AG04450 (cell line): ENCODE results near the gene RPS6KL1. TPM values are rescaled to one million over a fixed set of nuclear protein-coding genes. Genes with fewer than 3 reads are reported as not detected.

Experiments used
- CTCF ChIA-PET: fragments of 300-600, 350-600 bp; formaldehyde crosslinking; extraction: SDS; loops from one replicate; lab custom pipeline; 2022; ENCODE audit warnings: antibody characterized with exemption, inconsistent platforms; lab: Charles Lee
- POLR2A ChIA-PET: fragments of 350-600 bp; formaldehyde crosslinking; extraction: SDS; loops from one replicate; lab custom pipeline; 2021; ENCODE audit warnings: antibody characterized with exemption, inconsistent platforms; lab: Yijun Ruan, JAX
- DNase-seq: peaks from one replicate; pipeline ENCODE4 v3.0.0-alpha.2; 2011; ENCODE audit warnings: low read depth, low spot score
- H3K27ac ChIP-seq: one replicate; pipeline ENCODE4 v1.5.1; 2012; ENCODE audit warnings: low read depth, low read length, control low read depth
- H3K27me3 ChIP-seq: one replicate; pipeline ENCODE4 v1.6.0; 2012; ENCODE audit warnings: low read length; ENCODE audit not compliant: control insufficient read depth, insufficient read depth
- H3K4me3 ChIP-seq: 2 replicates; pipeline ENCODE4 v1.5.1; 2011; ENCODE audit warnings: mild to moderate bottlenecking, low read depth, low read length, control low read depth
- H3K9me3 ChIP-seq: 2 replicates; pipeline ENCODE4 v1.5.1; 2012; ENCODE audit warnings: low read length; ENCODE audit not compliant: control insufficient read depth, insufficient read depth
- polyA plus RNA-seq: library from polyadenylated mRNA; depleted of rRNA; stranded (reverse); fragments of >200 nt; gene quantifications from 2 replicates; pipeline ENCODE4 v1.2.3, GENCODE V29; 2011
- TF ChIP-seq, protein P1 (sequence below): IDR thresholded peaks from 2 replicates; pipeline ENCODE4 v1.5.1; 2011; ENCODE audit warnings: low read depth, low read length, control low read depth, inconsistent platforms

RPS6KL1 gene
- polyA plus RNA-seq, 1 experiment: 0.64 TPM

- Histone ChIP-seq H3K9me3 (no peaks in the 10 kb centered on the region), H3K4me3 (no peak overlapping the region), H3K27ac (no peak overlapping the region), H3K27me3 (peaks cover 2% of the 10 kb centered on the region)
- no peak for DNase-seq
- POLR2A ChIA-PET: no interaction called here
- TF ChIP-seq, protein P1, sequence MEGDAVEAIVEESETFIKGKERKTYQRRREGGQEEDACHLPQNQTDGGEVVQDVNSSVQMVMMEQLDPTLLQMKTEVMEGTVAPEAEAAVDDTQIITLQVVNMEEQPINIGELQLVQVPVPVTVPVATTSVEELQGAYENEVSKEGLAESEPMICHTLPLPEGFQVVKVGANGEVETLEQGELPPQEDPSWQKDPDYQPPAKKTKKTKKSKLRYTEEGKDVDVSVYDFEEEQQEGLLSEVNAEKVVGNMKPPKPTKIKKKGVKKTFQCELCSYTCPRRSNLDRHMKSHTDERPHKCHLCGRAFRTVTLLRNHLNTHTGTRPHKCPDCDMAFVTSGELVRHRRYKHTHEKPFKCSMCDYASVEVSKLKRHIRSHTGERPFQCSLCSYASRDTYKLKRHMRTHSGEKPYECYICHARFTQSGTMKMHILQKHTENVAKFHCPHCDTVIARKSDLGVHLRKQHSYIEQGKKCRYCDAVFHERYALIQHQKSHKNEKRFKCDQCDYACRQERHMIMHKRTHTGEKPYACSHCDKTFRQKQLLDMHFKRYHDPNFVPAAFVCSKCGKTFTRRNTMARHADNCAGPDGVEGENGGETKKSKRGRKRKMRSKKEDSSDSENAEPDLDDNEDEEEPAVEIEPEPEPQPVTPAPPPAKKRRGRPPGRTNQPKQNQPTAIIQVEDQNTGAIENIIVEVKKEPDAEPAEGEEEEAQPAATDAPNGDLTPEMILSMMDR: no peak
- CTCF ChIA-PET: interaction anchor here (0.6 to 3.6 kb wide), 6 partner anchors 13 to 357 kb away, joined by 3 to 21 read pairs (median 6); partner anchors contain the start of gene RPS6KL1
Measured at GRCh38 chr14:74946659-74947281, 23.7 kb upstream of the RPS6KL1 start.

DNA sequence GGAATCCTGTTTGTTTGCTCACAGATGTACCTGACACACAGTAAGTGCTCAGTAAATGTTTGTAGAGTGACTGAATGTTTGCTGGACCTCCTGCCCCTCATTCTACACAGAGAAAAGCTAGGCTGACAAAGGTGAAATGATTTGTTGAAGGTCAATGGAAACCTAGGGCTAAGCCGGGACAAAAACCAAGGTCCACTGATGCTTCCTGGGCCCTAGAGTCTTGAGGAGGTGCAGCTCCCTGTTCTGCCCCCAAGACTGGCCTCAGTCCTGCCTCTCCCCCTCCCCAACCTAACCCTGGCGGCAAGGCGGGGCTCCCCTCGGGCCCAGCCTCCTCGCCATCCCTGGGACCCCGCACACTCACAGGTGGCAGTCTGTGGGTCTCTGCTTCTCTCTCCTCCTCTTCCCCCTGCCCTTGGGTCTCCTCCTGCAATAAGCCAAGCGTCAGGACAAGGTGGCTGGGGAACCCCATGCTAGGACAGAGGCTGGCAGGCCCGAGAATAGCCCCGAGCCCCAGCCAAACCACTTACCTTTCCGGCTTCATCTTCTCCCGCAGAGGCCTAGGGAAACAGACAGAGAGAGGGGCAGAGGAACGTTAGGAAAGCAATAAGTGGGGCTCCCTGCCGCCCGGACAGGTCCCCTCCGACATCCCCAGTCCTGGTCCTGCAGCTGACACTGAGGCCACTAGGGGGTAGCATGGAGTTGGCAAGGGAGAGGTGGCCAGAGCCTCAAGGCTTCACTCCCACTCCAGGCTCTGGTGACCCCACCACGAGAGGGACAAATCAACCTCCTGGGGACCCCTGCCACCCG, 23.0 kb upstream of the RPS6KL1 start:
- no peak overlapping the region for H3K27ac ChIP-seq
- H3K27me3 ChIP-seq: peaks cover 2% of the 10 kb centered on the region
- TF ChIP-seq, protein P1: peak; percentile 93
- H3K4me3 ChIP-seq: no peak overlapping the region
- ChIA-PET CTCF (interaction anchor here (0.6 to 3.6 kb wide), 12 partner anchors 9 to 143 kb away, joined by 3 to 21 read pairs (median 6); partner anchors contain the start of genes ACYP1, PGF and RPS6KL1), POLR2A (no interaction called here)
- DNase-seq: no peak
- H3K9me3 ChIP-seq: no peaks in the 10 kb centered on the region

- POLR2A ChIA-PET: no interaction called here
- Histone ChIP-seq H3K27ac (no peak overlapping the region), H3K4me3 (no peak overlapping the region), H3K27me3 (peaks cover 2% of the 10 kb centered on the region), H3K9me3 (no peaks in the 10 kb centered on the region)
- CTCF ChIA-PET: interaction anchor here (0.6 to 2.7 kb wide), 26 partner anchors 8 to 939 kb away, joined by 3 to 14 read pairs (median 4); partner anchors contain the start of genes ACYP1, EIF2B2, PGF and RPS6KL1
- TF ChIP-seq, protein P1: peak; percentile 58
- no peak for DNase-seq
Measured at GRCh38 chr14:74945261-74945851, 22.3 kb upstream of the RPS6KL1 start.

DNA sequence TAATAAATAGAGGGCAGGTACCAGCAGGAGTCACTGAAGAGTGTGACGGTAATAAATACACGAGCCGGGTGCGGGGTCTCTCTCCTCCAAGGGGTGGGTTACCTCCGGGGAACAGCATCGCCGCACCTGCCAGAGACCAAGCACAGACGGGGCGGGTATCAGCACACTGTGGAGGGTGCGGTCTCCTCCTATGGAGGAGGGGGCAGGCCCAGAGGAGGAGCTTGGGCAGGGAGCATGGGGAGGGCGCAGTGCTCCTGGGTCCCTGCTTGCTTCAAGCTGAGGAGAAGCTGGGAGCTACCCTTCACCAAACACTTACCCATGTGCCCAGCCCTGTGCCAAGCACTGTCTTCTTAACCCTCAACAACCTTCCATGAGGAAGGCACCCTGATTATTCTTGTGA, 19.5 kb upstream of the RPS6KL1 start:
- no peak overlapping the region for H3K27ac ChIP-seq
- TF ChIP-seq, protein P1: no peak
- POLR2A ChIA-PET: no interaction called here
- no peak for DNase-seq
- CTCF ChIA-PET: interaction anchor here (0.9 to 4.2 kb wide), 3 partner anchors 38 to 146 kb away, joined by 3 to 33 read pairs (median 3); no protein-coding TSS in a partner anchor
- no peak overlapping the region for H3K4me3 ChIP-seq
- no peaks in the 10 kb centered on the region for H3K27me3 ChIP-seq
- no peaks in the 10 kb centered on the region for H3K9me3 ChIP-seq
